GM19452 (cell line): ENCODE data around the gene ZNF474.

ENCODE experiments used
- ATAC-seq: cut with Tn5 transposase; IDR thresholded peaks from one replicate; pipeline ENCODE4 v1.9.1; 2021; ENCODE audit not compliant: unreplicated experiment

Gene ZNF474

DNA sequence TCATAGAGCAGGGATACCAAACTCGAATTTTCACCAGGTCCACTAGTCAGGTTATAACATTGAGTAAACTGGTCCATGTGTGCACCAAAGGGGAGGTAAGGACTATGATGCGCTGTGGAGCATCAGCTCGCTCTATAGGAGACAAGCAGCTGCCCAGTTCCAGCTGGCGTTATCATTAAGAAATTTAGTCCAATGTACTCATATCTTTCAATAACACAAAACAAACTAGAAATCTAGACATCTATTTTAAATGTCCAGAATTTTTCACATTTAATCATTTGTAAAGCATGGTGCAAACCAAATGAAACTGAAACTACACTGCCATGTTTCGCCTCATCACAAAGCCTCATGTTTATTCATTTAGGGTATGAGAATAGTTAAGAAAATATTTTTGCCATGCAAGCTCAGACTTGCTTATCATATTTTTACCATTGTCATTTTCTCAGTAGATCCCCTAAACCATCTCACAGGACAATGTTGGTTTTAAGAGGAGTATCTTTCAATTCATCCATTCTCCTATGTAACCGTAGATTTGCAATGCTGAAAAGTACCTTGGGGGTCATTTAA lies 50.9 kb downstream of the ZNF474 start:
- no peak for ATAC-seq

DNA sequence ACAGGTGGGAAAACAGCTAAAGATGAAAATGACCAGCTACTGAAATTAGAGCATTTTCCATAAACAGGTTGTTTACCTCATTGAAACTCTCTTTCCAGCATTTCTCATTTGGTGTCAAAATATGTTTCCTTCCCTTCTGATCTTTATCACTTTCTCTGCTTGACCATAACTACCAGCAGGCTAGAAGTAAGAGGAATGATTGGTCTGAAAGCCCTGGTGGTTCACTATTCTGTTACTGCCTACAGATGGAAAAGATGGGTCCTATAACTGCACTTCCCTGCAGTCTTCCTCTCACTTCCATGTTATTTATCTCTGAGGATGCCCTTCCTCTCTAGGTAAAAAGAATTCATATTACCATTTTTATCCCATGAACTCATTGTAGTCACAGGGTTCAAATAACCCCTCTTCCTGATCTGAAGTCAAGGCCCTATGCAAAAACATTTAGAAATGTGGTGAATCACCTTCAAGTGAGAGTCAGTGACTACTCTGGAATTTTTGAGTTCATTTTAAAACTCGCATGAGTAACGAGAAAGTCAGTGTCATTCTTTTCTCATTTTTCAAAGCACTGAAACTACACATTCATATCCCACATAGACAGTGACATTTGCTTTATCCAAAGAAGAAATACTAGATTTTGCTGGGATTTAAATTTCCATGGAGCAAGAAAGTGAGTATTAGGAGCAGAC lies 51.7 kb downstream of the ZNF474 start:
- ATAC-seq: no peak

GRCh38 chr5:122181863-122182262 lies 52.5 kb downstream of the ZNF474 start:
- ATAC-seq: no peak

- ATAC-seq: no peak
These were observed 53.2 kb downstream of the ZNF474 start for GRCh38 chr5:122182491-122182921.

GRCh38 chr5:122183098-122183787 lies 53.9 kb downstream of the ZNF474 start:
- no peak for ATAC-seq

- ATAC-seq: no peak
These were observed 54.4 kb downstream of the ZNF474 start for GRCh38 chr5:122183788-122184170.

DNA sequence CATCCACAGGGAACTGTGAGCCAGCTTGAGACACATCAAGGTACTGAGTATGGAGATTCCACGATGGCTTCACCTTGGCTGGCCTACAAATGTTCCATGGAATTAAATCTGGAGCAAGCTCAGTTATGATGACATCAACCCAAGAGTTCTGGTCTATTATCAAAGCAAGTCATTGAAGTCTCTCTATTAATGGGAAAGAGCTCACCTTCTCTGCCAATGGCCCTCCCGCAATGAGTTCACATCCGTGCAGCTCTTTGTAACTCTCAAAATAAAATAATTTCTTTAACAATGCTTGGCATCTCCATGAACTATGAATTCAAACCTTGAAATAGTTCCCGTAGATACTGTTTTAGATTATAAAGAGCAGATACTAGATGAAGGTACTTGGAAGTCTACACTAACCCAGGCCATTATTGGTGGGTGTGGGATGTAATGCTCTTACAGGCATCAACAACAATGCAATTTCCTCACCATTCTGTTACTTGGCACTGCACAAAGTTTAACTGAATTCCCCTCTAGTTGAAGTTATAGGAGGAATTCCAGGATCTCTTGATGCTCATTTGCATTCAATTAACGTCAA lies 55.4 kb downstream of the ZNF474 start:
- no peak for ATAC-seq

- ATAC-seq: no peak
These were observed 58.1 kb downstream of the ZNF474 start for GRCh38 chr5:122187426-122187825.

DNA sequence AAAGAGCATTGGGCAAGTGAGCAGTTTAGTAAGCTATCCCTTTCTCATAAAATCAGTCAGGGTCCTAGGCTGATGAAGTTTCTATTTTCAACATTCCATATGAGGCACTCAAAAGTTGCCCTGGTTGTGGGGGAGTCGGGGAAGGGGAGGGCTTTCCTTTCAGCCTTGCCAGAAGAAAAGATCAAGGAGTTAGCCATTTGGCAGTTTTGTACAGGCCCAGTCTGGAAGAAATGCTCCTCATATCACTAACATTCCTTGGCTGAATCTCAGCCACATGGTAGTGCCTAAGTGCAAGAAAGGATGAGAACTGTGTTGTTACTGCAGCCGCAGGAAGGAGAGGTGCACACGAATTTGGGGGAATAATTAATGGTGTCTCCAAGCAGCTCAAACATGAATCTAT lies 60.8 kb downstream of the ZNF474 start:
- ATAC-seq: no peak

GRCh38 chr5:122192497-122193496 lies 63.5 kb downstream of the ZNF474 start:
- ATAC-seq: peak; percentile 61

DNA sequence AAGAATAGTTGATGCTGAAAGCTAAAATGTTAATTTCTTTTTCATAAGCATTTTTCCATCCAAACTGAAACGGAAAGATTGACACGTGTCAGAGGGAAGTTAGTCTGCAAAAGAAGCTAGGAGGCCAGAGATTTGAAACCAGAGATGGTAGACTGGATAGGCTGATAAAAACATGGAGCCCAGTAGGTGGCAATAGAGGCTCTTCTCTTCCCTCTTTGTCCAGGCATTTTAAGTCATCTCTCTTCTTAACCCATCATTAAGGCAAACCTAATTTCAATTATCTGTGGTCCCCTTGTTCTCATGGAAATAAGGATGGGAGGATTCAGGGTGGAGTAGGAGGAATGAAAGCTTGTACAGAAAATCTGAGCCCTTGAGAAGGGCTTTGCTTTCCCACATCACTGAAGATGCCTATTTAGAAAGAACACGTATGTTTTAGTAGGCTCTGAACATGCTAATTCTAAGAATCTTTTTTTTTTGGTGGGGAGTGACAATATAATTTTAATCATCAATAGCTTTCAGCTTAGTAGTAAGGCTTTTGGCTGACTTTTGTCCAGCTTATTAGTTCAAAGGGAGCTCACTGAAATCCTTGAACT lies 66.6 kb downstream of the ZNF474 start:
- no peak for ATAC-seq

- ATAC-seq: no peak
These were observed 69.8 kb downstream of the ZNF474 start for GRCh38 chr5:122199146-122199545.

GRCh38 chr5:122200450-122200849 lies 71.1 kb downstream of the ZNF474 start:
- ATAC-seq: no peak

GRCh38 chr5:122200865-122201264 lies 71.5 kb downstream of the ZNF474 start:
- no peak for ATAC-seq

GRCh38 chr5:122201365-122201764 lies 72.0 kb downstream of the ZNF474 start:
- ATAC-seq: no peak

GRCh38 chr5:122202952-122203351 lies 73.6 kb downstream of the ZNF474 start:
- no peak for ATAC-seq
